ENCODE measurements around the gene ACTA1. TPM values are rescaled to one million over a fixed set of nuclear protein-coding genes. Genes with fewer than 3 reads are reported as not detected.

The ACTA1 gene
- total and polyA plus RNA-seq, 10 of the 15 experiments (the other 5 are each of a cell fraction or from before 2014, with no cell fraction given), result 0.05 to 0.35 (median 0.12) TPM; not detected in 7

GRCh38 chr1:229454056-229454455 is 20.2 kb upstream of the ACTA1 start:
- ChIA-PET CTCF (interaction anchor here (1.0 kb wide), 1 partner anchor 10 kb away, joined by 3 read pairs; no protein-coding TSS in a partner anchor), RAD21 (ENCODE audit: unreplicated experiment) (no interaction called here), POLR2A (no interaction called here), SMC1A (ENCODE audit: uncharacterized antibody, unreplicated experiment) (interaction anchor here (1.2 to 4.4 kb wide), 2 partner anchors 13 to 28 kb away, joined by 3 to 15 read pairs; no protein-coding TSS in a partner anchor)
- Histone ChIP-seq H3K27me3 (replicated peaks in 1 of 2; ENCODE audit: control insufficient read depth in 2 of 2, insufficient read depth in 2 of 2, low read length in 1 of 2) (no peaks in the 10 kb centered on the region), H3K9me3 (replicated peaks; ENCODE audit: control insufficient read depth, insufficient read depth, low read length) (no peaks in the 10 kb centered on the region), H3K4me3 (no peak overlapping the region), H3K36me3 (ENCODE audit: control insufficient read depth in 2 of 2, insufficient read depth in 2 of 2, low read length in 1 of 2) (peaks cover 2 to 3% of the 10 kb centered on the region in 2 experiments; a peak in 3 of 4 replicates), H4K20me1 (ENCODE audit: control insufficient read depth, insufficient read depth) (no peaks in the 10 kb centered on the region), H3K79me2 (ENCODE audit: control insufficient read depth, insufficient read depth, low read length) (no peaks in the 10 kb centered on the region), H3K27ac (ENCODE audit: control insufficient read depth, insufficient read depth) (no peak overlapping the region), H3K4me1 (ENCODE audit: control insufficient read depth, insufficient read depth, low read length) (no peaks in the 10 kb centered on the region), H2AFZ (ENCODE audit: control insufficient read depth, low read depth, low read length) (no peak overlapping the region), H3K9ac (ENCODE audit: control insufficient read depth, insufficient read depth, low read length) (no peak overlapping the region), H3K4me2 (ENCODE audit: control insufficient read depth, insufficient read depth) (no peak overlapping the region)
- ATAC-seq (no peak), DNase-seq (ENCODE audit: low read depth, low spot score) (no peak), FAIRE-seq (no peak)
- WGBS (ENCODE audit: insufficient coverage, insufficient replicate concordance, low lambda C conversion rate, missing lambda C conversion rate), result 100% methylated on average over 4 of the region's 4 CpGs
- no TSS peak for BruUV-seq (replicated peaks)
- in situ Hi-C loops (cut with MboI) (no loop called here), intact Hi-C loops (cut with micrococcal nuclease; ENCODE audit: unreplicated experiment) (no loop called here)
- no peak for TF ChIP-seq CBX5 (IDR thresholded peaks at IDR 0.05; ENCODE audit: low read depth)
- TF ChIP-seq KLF5 (IDR thresholded peaks at IDR 0.05; ENCODE audit: partially characterized antibody), result no peak
- TF ChIP-seq CHD1 (IDR thresholded peaks at IDR 0.05; ENCODE audit: low read depth, low read length), result no peak
- TF ChIP-seq ZNF24 (IDR thresholded peaks at IDR 0.05), result no peak
- TF ChIP-seq ZSCAN29 (IDR thresholded peaks at IDR 0.05), result no peak
- no peak for TF ChIP-seq EP300 (IDR thresholded peaks at IDR 0.05; ENCODE audit: borderline replicate concordance in 1 of 2, control insufficient read depth in 1 of 2, low read depth in 2 of 2, low read length in 2 of 2)
- no peak for TF ChIP-seq CHD4 (IDR thresholded peaks at IDR 0.05)
- no peak for TF ChIP-seq E2F4 (IDR thresholded peaks at IDR 0.05; ENCODE audit: low read depth, low read length)
- TF ChIP-seq SMAD5 (IDR thresholded peaks at IDR 0.05; ENCODE audit: low read depth), result no peak
- no peak for TF ChIP-seq RELA (IDR thresholded peaks at IDR 0.05; ENCODE audit: borderline replicate concordance, partially characterized antibody)
- TF ChIP-seq FOXM1 (IDR thresholded peaks at IDR 0.05; ENCODE audit: low read depth, low read length), result no peak
- TF ChIP-seq BHLHE40 (IDR thresholded peaks at IDR 0.05; ENCODE audit: borderline replicate concordance in 1 of 2, low read depth in 2 of 2, low read length in 1 of 2), result no peak
- no peak for TF ChIP-seq CREB1 (IDR thresholded peaks at IDR 0.05; ENCODE audit: low read depth)
- no peak for TF ChIP-seq NR2F1 (conservative IDR thresholded peaks at IDR 0.05)
- TF ChIP-seq ZBTB33 (IDR thresholded peaks at IDR 0.05), result no peak

All from GM12878 (cell line).